Right ventricle myocardium superior (tissue), 1 donor: ENCODE results near the gene SYP. TPM values are rescaled to one million over a fixed set of nuclear protein-coding genes. Genes with fewer than 3 reads are reported as not detected.

ENCODE experiments used
- ATAC-seq: fragments of 200-7000 bp; cut with Tn5 transposase; one replicate; pipeline ENCODE4 v1.9.1; 2020; ENCODE audit warnings: mild to moderate bottlenecking; ENCODE audit not compliant: poor library complexity
- DNase-seq: peaks from one replicate; pipeline ENCODE4 v3.0.0-alpha.2; 2020
- intact Hi-C: fragments of 100-400 bp; cut with DNase I; formaldehyde crosslinking; loops from one replicate; pipeline ENCODE4 v1.11.2; 2022
- total RNA-seq: library from RNA; stranded (reverse); fragmentation: NEBNext Ultra II Directional; extraction: Animal tissue kit (Norgen Biotek cat#: 25700); gene quantifications from one replicate; pipeline ENCODE4 v1.2.1, GENCODE V29; 2021
- donor health status: DM: no; HTN: yes; CAD: no; lungs with severe emphysema.

The SYP gene
- total RNA-seq, 1 donor from 2014 or later: 1.6 TPM

GRCh38 chrX:49227726-49228125 is 27.7 kb upstream of the SYP start:
- ATAC-seq: no peak
- DNase-seq: no peak
- intact Hi-C loops: no loop called here

- no peak for DNase-seq
- ATAC-seq: no peak
- intact Hi-C loops: no loop called here
Observed at GRCh38 chrX:49226946-49227345, 27.0 kb upstream of the SYP start.

GRCh38 chrX:49225858-49226257 is 25.9 kb upstream of the SYP start:
- intact Hi-C loops: no loop called here
- no peak for DNase-seq
- no peak for ATAC-seq

GRCh38 chrX:49221868-49222267 is 21.9 kb upstream of the SYP start:
- ATAC-seq: no peak
- intact Hi-C loops: no loop called here
- DNase-seq: no peak

DNA sequence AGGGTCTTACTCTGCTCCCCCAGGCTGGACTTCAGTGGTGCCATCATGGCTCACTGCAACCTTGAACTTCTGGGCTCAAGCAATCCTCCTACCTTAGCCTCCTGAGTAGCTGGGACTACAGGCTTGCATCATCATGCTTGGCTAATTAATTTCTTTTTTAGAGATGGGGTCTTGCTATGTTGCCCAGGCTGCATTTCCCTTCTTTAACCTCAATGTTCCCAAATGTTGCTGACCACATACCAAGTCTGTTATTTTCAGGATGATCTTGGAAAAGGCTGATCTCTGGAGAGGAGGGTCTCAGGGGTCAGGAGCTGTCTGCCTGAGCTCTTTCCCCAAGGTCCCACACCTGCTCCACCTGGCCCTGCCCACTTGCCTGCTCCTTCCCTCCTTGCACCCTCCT is 20.1 kb upstream of the SYP start:
- intact Hi-C loops: no loop called here
- ATAC-seq (no peak), DNase-seq (no peak)

DNA sequence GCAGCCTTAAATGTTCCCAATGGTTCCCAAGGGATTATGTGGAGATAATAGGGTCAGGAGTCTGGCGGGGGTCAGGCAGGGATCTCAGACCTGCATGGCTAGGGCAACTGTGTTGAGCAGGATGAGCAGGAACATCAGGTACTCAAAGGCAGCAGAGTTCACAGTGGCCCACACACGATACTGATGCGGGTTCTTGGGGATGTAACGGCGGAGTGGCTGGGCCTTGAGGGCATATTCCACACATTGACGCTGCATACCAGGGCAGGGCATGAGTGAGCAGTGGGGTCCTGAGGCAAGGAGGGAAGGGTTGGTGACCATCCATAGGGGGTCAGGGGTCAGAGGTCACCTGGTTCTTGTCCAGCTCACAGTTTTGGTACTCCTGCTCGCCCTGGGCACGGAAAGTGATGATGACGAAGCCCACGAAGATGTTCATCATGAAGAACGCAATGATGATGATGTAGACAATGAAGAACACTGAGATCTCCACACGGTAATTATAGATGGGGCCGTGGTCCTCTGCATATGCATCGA is 15.1 kb upstream of the SYP start:
- no peak for DNase-seq
- intact Hi-C loops: no loop called here
- ATAC-seq: no peak

GRCh38 chrX:49214416-49214815 is 14.4 kb upstream of the SYP start:
- no peak for DNase-seq
- no peak for ATAC-seq
- intact Hi-C loops: no loop called here

GRCh38 chrX:49212861-49213260 is 12.9 kb upstream of the SYP start:
- intact Hi-C loops: no loop called here
- ATAC-seq (no peak), DNase-seq (no peak)

DNA sequence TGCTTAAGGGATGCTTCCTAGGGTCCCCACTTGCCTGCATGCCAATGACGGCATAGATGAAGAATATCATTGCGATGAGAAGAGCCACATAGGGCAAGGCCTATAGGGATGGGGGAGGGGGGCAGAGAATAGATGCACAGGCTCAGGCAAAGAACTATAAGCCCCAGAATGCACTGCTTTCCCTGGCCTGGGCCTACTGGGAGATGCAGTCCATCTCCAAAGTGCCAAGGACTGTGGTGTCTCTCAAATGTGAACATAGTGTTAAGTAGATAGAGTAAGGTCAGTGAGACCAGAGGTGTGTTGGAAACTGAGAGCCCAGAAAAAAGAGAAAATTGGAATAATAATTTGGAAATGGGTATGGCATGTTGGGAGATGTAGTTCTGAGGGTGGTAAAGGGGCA is 12.2 kb upstream of the SYP start:
- no peak for ATAC-seq
- DNase-seq: no peak
- intact Hi-C loops: no loop called here

DNA sequence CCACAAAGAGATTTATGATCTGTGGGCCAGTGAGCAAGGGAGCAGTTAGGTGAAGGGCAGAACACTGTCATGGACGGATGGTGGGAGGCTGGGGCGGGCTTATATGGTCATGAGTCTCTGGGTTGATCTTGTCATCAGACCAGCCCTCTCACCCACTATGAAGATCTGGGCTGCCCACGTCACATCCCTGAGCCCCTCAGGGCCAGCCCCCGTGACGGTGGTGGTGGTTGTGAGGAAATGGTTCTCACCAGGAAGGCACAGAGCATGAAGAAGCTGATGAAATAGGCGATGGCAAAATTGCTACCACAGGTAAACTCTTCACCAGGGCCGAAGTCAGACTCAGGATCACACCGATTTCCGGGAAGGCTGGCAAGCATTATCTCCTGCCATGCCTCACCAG is 11.1 kb upstream of the SYP start:
- DNase-seq (no peak), ATAC-seq (no peak)
- intact Hi-C loops: no loop called here

DNA sequence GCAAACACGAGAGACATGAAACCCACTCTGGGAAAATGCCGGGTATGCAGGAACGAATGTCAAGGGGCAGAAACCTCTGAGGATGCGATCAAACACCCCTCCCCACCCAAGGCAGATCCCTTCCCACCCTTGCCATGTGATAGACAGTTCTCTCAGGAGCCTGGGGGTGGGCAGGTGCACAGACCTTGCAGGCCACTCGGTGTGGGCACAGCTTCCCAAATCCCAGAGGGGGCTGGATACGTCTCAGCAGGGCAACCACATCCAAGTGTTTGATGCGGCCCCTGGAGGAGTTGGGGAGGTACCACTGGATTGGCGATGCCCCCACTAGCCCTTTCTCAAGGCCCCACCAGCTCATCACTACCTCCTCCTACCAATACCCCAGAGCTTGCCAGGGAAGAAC is 10.4 kb upstream of the SYP start:
- intact Hi-C loops: no loop called here
- ATAC-seq: no peak
- DNase-seq: no peak

DNA sequence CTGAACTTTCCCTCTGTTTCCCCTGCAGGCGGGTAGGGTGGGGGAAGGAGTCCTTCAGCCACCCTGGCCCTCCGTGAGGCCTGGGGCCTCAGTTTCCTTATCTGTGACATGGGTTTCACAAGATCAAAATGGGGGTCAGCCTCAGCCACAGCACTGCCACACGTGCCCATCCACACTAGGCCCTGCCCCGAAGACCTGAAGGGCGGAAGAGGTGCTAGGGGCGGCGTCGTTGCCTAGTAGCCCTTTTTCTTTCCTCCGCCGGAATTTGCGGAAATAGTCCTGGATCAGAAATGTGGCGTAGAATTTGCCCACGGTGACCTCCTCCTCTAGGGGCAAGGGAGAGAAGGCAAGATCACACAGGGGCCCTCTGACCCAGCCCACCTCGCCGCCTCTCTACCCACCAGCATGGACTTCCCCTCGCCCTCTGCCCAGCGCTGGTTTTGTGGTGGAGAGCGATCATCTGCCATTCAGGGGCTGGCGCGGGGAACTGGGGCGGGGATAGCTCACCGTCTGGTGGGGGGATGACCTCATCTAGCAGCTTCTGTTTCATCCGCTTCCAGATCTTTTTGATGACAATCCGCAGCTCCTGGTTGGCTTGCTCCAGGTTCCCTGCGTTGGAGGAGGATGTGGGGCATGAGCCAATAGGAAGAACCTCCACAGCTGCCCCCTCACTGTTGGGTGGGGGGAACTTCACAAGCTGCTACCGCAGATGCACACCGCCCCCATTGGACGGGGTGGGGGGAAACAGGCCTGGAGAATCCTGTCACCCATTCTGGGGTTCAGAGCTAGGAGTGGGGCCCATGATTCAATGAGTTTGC is 9.7 kb upstream of the SYP start:
- DNase-seq (no peak), ATAC-seq (no peak)
- intact Hi-C loops: no loop called here

DNA sequence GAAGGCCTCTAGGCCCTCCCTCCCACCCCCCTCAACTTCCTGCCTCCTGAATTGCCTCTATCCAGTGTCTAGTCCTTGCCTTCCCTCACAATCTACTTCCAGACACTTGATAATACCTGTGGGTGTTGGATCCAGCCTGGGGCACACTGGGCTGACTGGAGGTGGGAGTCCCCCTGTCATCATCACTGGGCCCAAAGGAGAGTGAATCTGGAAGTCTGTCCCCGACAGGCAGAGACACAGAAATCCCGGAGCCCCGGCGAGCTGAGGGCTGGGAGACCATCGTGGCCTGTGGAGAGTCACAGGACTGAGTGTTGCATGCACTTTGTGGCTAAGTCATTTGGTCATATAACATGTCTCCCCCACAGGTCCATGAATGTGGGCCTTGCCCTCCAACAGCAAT is 8.4 kb upstream of the SYP start:
- no peak for ATAC-seq
- intact Hi-C loops: no loop called here
- no peak for DNase-seq

DNA sequence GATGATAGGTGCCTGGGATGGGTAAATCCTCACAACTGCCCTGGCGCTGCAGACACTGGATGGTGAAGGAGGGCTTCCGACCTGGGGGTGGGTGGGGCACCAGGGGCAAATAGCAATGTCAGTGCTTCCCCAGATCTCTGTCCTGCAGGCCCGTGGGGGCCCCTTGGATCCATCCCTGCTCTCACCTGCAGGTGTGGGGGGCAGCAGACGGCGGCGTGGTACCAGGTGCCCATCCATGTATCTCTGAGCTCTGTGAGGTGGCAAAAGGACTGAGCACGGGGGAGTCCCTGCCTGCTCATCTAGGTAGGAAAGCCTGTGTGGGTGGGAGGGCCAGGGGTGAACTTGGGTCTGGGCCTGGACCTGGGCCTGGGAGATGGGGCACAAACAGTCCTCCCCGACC is 6.5 kb upstream of the SYP start:
- ATAC-seq (no peak), DNase-seq (no peak)
- intact Hi-C loops: no loop called here

DNA sequence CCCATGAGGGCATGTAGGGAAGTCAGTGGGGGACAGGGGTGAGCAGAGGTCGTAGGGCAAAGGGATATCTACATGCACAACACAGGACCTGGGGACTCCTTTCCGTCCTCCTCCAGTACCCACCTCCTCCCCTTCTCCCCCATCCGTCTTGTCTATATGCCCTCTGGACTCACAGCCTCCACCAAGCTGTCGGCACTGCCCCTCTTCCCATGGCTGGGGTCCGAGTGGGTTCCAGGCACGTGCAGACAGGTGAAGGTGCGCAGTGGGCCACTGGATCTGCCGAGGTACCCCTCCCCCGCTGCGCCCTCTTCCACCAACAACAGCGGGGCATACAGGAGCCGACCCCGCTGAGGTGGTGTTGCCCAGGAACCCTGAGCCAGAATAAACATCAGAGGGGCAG is 5.5 kb upstream of the SYP start:
- ATAC-seq (no peak), DNase-seq (no peak)
- intact Hi-C loops: no loop called here

GRCh38 chrX:49204709-49205108 is 4.7 kb upstream of the SYP start:
- intact Hi-C loops: no loop called here
- ATAC-seq (no peak), DNase-seq (no peak)

DNA sequence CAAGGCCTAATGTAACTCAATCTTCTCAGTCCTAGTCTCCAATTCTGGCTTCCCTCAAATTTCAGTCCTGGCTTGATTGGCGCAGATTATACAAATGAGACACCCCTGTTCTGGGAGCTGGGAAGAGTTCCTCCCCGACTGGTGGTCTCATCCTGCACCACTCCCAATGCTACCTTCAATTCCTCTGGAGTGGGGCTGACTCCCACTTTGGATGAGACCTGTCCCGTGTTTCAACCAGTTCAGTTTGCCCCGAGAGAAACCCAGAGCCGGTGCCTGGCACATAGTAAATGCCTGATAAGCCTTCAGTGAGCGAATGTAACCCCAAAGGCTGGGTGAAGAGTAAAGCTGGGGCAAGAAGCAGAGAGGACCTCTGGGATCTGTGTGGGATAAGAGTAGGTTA is 4.0 kb upstream of the SYP start:
- intact Hi-C loops: no loop called here
- no peak for DNase-seq
- ATAC-seq: no peak

- intact Hi-C loops: no loop called here
- no peak for DNase-seq
- ATAC-seq: no peak
Observed at GRCh38 chrX:49203536-49203935, 3.5 kb upstream of the SYP start.

- intact Hi-C loops: no loop called here
- DNase-seq: no peak
- no peak for ATAC-seq
Observed at GRCh38 chrX:49202022-49202421, 2.0 kb upstream of the SYP start.

DNA sequence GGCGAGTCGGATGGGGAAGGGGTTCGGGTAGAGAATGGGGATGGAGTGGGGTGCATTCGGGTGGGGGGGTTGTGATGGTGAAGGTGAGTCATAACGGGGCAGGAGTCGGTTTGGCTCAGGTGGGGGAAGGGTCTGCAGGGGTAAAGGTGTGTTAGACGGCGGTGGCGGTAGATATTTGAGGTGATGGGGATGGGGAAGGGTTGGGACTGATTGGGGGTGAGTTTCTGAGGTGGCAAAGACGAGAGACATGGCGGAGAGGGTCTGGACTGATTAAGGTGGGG is 738 bp downstream of the SYP start:
- intact Hi-C loops: no loop called here
- ATAC-seq: no peak
- no peak for DNase-seq
